PFSK-1 (cell line): ENCODE measurements around the gene NECTIN4.

Source experiments
- FOXP2 ChIP-seq: optimal IDR thresholded peaks from 2 replicates; pipeline ENCODE3; 2011; ENCODE audit warnings: borderline replicate concordance, control low read depth, inconsistent platforms; ENCODE audit not compliant: insufficient read depth; ENCODE audit errors: extremely low read length, extremely low read depth
- POLR2AphosphoS5 ChIP-seq: IDR thresholded peaks from 2 replicates; pipeline ENCODE4 v1.6.1; 2012; ENCODE audit warnings: low read depth, mild to moderate bottlenecking, control low read depth, low read length, moderate library complexity
- SIN3A ChIP-seq: IDR thresholded peaks from 2 replicates; pipeline ENCODE4 v1.6.1; 2012; ENCODE audit warnings: mild to moderate bottlenecking, low read length, moderate library complexity, borderline replicate concordance; ENCODE audit not compliant: insufficient read depth
- TAF1 ChIP-seq: IDR thresholded peaks from 2 replicates; pipeline ENCODE4 v1.6.1; 2012; ENCODE audit warnings: low read length, control low read depth, borderline replicate concordance; ENCODE audit not compliant: insufficient read depth
- TF ChIP-seq, protein P1 (sequence below), 2 experiments: IDR thresholded peaks; 2 replicates each; pipeline versions ENCODE4 v1.6.1 to v1.8.0; 2011 to 2012; ENCODE audit warnings: low read depth in 2 of 2, low read length in 2 of 2, control low read depth in 1 of 2, inconsistent platforms in 1 of 2, mild to moderate bottlenecking in 1 of 2, moderate library complexity in 1 of 2; ENCODE audit not compliant: insufficient read depth in 1 of 2

NECTIN4 gene

DNA sequence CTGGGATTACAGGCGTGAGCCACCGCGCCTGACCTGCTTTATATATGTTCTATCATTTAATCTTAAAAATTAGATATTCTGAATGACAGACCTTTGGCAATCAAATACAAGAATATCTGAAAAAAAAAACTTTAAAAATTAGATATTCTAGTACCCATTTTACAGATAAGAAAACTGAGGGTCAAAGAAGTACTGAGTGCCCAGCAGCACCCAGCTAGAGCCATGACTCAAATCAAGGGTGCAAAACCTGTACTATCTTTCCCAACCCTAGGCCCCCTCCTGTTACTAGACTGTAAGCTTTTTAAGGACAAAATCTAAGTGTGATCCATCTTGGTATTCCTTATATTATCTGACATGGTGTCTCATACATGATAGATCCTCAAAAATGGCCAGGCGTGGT, 27.9 kb downstream of the NECTIN4 start:
- TF ChIP-seq POLR2AphosphoS5 (no peak), SIN3A (no peak), TAF1 (no peak), FOXP2 (no peak)
- TF ChIP-seq, protein P1, sequence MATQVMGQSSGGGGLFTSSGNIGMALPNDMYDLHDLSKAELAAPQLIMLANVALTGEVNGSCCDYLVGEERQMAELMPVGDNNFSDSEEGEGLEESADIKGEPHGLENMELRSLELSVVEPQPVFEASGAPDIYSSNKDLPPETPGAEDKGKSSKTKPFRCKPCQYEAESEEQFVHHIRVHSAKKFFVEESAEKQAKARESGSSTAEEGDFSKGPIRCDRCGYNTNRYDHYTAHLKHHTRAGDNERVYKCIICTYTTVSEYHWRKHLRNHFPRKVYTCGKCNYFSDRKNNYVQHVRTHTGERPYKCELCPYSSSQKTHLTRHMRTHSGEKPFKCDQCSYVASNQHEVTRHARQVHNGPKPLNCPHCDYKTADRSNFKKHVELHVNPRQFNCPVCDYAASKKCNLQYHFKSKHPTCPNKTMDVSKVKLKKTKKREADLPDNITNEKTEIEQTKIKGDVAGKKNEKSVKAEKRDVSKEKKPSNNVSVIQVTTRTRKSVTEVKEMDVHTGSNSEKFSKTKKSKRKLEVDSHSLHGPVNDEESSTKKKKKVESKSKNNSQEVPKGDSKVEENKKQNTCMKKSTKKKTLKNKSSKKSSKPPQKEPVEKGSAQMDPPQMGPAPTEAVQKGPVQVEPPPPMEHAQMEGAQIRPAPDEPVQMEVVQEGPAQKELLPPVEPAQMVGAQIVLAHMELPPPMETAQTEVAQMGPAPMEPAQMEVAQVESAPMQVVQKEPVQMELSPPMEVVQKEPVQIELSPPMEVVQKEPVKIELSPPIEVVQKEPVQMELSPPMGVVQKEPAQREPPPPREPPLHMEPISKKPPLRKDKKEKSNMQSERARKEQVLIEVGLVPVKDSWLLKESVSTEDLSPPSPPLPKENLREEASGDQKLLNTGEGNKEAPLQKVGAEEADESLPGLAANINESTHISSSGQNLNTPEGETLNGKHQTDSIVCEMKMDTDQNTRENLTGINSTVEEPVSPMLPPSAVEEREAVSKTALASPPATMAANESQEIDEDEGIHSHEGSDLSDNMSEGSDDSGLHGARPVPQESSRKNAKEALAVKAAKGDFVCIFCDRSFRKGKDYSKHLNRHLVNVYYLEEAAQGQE (IDR thresholded peaks at IDR 0.05; ENCODE audit: insufficient read depth in 1 of 2, low read depth in 2 of 2, low read length in 2 of 2) = no peak

- TF ChIP-seq, protein P1 (IDR thresholded peaks at IDR 0.05; ENCODE audit: insufficient read depth in 1 of 2, low read depth in 2 of 2, low read length in 2 of 2) = no peak
- TF ChIP-seq POLR2AphosphoS5 (no peak), SIN3A (no peak)
These were observed 30.1 kb downstream of the NECTIN4 start for GRCh38 chr1:161059293-161059692.

- TF ChIP-seq FOXP2 (no peak), POLR2AphosphoS5 (no peak), TAF1 (no peak), SIN3A (no peak)
- TF ChIP-seq, protein P1 (IDR thresholded peaks at IDR 0.05; ENCODE audit: insufficient read depth in 1 of 2, low read depth in 2 of 2, low read length in 2 of 2) = no peak
These were observed 34.6 kb downstream of the NECTIN4 start for GRCh38 chr1:161054805-161055204.

- TF ChIP-seq, protein P1 (IDR thresholded peaks at IDR 0.05; ENCODE audit: insufficient read depth in 1 of 2, low read depth in 2 of 2, low read length in 2 of 2) = no peak
- TF ChIP-seq POLR2AphosphoS5 = no peak
- TF ChIP-seq FOXP2 = no peak
- no peak for TF ChIP-seq TAF1
- no peak for TF ChIP-seq SIN3A
These were observed 35.1 kb downstream of the NECTIN4 start for GRCh38 chr1:161054232-161054631.

DNA sequence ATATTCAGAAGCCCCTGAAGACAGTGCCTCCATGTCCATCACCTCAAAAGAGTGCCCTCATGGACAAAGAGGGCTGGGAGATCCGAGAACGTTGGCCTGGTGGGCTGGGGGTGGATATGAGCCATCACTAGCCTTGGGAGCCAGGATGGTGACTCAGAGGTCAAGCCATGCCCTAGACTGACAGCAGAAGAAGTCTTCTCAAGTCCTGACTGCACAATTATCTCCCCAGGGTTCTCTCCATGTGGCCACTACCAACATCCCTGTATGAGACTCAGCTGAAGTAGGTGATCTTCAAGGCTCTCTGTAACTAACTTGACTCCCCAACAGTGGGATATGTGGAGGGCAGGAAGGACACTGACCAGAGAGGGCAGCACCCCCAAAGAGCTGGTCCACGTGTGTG, 36.5 kb downstream of the NECTIN4 start:
- TF ChIP-seq SIN3A (no peak), TAF1 (no peak), POLR2AphosphoS5 (no peak), FOXP2 (no peak)
- TF ChIP-seq, protein P1 (IDR thresholded peaks at IDR 0.05; ENCODE audit: insufficient read depth in 1 of 2, low read depth in 2 of 2, low read length in 2 of 2) = no peak
